Amniotic stem cell (primary cell): ENCODE data around the gene DRAM2.
"Not testable (repeated sequence)": the region's sequence is repeated elsewhere in the genome, so short reads cannot be mapped to it uniquely, and the experiment has no call there.

ENCODE experiments used
- DNase-seq: peaks from one replicate; lab custom pipeline; 2025; lab: John Stamatoyannopoulos, UW

Gene DRAM2

GRCh38 chr1:111082421-111083203 lies 57.3 kb downstream of the DRAM2 start:
- DNase-seq, result peak; percentile 8

- DNase-seq, result not testable (repeated sequence)
Measured at GRCh38 chr1:111079329-111079728, 60.6 kb downstream of the DRAM2 start.

- not testable (repeated sequence) for DNase-seq
Measured at GRCh38 chr1:111077312-111077711, 62.6 kb downstream of the DRAM2 start.
